Raji (cell line): ENCODE measurements around the gene AIFM3.

Source experiments
- POLR2A ChIP-seq: IDR thresholded peaks from 2 replicates; pipeline ENCODE4 v1.6.1; 2011; ENCODE audit warnings: low read depth, low read length, control low read depth; ENCODE audit not compliant: insufficient read depth

AIFM3 gene

GRCh38 chr22:21000207-21000986 lies 33.3 kb downstream of the AIFM3 start:
- peak; percentile 29; the same call in 1 of the 2 replicates for TF ChIP-seq POLR2A

DNA sequence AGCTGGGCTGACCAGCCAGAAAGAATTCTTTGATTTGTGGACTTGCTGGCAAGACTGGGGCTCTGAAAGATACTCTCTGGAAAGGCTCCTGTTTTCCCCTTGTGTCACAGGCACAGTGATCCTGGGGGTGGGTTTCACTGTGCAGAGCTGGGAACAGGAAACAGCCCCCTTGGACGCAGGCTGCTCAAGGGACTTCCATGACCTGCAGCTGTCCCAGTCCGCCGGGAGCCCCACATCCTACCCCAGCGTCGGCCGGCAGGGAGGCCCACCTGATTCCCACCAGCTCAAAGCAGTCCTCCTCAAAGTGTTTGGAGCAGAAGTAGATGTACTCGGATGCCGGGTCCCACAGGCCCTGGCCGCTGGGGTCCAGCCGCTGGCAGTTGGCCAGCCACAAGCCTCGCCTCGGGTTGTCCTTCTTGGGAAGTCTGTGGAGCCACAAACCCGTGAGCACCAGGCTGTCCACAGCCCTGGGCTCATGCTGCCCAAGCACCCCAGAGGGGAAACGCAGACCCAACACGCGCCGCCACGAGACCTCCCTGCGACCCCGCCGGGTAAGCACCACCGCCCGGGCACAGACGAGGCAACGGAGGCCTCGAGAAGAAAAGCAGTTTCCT lies 34.0 kb downstream of the AIFM3 start:
- no peak for TF ChIP-seq POLR2A

- TF ChIP-seq POLR2A = peak; percentile 87
These were observed 34.7 kb downstream of the AIFM3 start, which contains the start of gene THAP7 for GRCh38 chr22:21001601-21002325. Gene THAP7, minus strand, starts transcription at chr22:21002118. Its CDS starts 207 bp downstream, at chr22:21001911.

DNA sequence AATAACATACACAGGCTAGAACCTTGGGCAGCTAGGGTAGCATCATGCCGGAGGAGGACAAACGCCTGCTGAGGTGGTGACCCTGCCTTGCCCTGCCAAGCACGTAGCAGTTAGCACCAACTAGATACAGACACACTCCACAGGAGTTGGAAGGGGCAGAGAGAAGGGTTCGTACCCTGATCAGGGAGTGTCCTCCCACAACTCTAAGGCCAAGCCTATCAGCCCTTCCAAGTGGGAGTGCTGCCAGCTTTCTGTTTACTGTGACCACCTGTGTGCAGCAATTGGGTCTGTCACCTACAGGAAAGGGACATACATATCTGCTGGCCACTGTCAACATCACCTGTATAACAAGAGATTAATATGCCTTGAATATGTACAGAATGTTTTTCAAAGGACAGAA lies 36.7 kb downstream of the AIFM3 start:
- TF ChIP-seq POLR2A = peak; percentile 36

- TF ChIP-seq POLR2A = no peak
These were observed 42.8 kb downstream of the AIFM3 start for GRCh38 chr22:21009638-21010425.

DNA sequence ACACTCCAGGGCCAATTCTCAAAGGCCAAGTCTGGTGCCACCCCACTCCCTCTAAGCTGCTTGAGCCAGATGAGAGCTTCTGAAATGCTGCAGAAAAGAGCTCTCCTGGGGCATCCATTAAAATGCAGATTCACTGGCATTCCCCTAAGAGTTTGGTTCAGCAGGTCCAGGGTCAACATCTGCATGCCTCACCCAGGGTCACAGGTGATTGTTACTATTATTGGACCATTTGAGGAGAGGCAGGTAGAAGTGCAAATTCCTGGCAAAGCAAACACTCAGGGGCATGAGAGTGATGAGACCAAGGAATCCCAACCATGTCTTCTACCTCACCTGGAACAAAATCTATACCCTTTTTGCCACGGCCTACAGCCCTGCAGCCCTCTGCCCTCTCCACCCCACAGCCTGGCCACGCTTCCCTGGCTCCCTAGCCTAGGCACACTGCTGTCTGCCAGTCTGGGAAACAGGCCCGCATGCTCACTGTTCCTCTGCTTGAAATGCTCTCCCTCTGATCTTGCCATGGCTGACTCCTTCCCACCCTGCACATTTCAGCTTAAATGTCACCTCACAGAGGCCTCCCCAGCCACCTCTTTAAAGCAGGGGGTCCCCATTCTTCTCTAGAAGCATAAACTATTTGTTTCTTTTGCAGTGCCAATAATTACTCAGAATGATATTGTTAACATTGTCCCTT lies 43.5 kb downstream of the AIFM3 start:
- no peak for TF ChIP-seq POLR2A

GRCh38 chr22:21012446-21013407 lies 45.7 kb downstream of the AIFM3 start:
- TF ChIP-seq POLR2A = no peak

DNA sequence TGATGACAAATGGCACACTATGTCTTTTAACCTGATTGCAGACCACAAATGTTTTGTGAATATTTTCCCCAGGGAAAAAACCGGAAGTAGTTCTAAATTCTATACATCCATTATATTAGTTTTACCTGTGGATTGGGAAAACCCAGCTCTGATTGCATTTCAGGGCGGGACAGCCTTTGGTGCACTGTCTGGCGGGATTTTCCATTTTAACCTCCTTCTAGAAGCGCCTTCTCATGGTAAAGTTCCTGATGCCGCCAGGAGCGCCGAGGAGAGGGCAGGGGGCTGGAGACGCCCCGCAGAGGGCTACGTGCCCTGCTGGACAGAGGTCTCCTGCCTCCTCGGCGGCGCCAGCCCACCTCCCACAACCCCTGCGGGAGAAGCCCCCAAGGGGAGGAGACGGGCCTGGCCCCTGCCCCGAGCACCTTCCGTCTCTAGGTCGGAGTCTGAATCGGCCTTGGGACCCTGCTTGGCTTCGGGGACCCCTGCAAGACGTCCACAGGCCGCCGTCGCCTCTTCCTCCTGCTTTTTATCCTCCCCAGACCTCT lies 46.7 kb downstream of the AIFM3 start:
- no peak for TF ChIP-seq POLR2A

DNA sequence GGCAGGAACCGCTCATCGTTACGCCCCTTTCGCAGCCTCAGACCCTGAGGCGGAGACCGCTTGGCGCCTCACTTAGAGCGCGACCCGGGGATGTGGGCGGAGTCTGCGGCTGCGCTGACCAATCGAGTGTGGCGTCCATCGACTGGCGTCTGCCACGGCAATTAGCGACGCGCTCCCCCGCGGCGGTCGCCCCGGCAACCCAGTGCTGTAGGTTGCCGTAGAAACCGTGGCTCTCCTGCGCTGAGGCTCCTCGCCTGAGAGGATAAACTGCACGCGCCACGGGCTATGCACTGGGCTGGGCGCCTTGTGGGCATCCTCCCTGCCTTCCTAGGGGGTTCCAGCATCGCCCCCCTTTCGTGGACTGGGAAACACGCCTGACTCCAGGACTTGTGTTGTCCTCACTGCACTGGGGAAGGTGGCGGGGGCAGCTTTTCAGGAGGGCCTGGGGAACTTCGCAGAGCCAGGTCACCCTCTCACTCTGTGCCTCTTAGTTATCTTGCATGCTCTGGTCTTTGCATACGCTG lies 47.2 kb downstream of the AIFM3 start:
- peak; percentile 25; the same call in 1 of the 2 replicates for TF ChIP-seq POLR2A

DNA sequence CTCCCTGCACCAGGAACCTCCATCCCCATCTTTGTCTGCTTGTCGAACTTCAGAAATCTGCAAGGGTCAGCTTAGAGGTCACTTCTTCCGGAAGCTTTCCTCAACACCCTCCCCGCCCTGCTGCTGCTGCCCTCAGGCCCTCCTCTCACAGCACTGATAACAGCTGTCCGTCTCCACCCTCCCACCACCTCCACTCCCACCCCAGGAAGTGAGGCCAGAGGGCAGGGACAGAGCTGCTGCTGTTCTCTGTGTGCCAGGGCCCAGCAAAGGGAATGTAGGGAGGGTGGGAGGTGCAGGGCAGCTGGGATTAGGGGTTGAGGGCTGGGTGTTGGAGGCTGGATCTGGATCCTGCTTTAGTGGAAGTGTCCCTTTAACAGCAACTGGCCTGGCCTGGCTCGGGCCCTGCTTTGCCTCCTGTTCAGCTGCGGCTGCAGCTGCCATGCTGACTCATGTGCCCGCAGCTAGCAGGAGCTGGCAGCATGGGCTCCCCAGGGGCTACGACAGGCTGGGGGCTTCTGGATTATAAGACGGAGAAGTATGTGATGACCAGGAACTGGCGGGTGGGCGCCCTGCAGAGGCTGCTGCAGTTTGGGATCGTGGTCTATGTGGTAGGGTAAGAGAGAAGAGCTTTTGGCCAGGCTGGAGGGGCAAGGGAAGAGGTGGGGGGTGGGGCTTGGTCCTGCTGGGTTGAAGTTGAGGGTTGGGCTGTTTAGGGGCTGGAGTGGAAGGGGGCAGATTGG lies 47.8 kb downstream of the AIFM3 start, which contains the start of gene P2RX6:
Gene P2RX6 (plus strand): TSS at position 440 of the 740 bp plus-strand sequence. CDS start 10 bp downstream, at position 450.
- no peak for TF ChIP-seq POLR2A

- no peak for TF ChIP-seq POLR2A
These were observed 48.5 kb downstream of the AIFM3 start for GRCh38 chr22:21015466-21016006.
